MM.1S (cell line): ENCODE results near the gene ZKSCAN1.
"Not testable (repeated sequence)": the region's sequence is repeated elsewhere in the genome, so short reads cannot be mapped to it uniquely, and the experiment has no call there.

Experiments used
- EZH2 ChIP-seq: fragments of 300-600 bp; sonication (generic); optimal IDR thresholded peaks from 2 replicates; pipeline ENCODE3; 2017; ENCODE audit warnings: low read depth, mild to moderate bottlenecking, antibody characterized with exemption, low read length, mixed read lengths
- EZH2phosphoT487 ChIP-seq: fragments of 300-600 bp; sonication (generic); IDR thresholded peaks from 2 replicates; pipeline ENCODE4 v1.6.1; 2018; ENCODE audit warnings: antibody characterized with exemption, low read length
- TF ChIP-seq, protein P1 (sequence below): fragments of 300-600 bp; sonication (generic); IDR thresholded peaks from 2 replicates; pipeline ENCODE4 v1.5.1; 2016; ENCODE audit warnings: antibody characterized with exemption, low read length, mixed read lengths

DNA sequence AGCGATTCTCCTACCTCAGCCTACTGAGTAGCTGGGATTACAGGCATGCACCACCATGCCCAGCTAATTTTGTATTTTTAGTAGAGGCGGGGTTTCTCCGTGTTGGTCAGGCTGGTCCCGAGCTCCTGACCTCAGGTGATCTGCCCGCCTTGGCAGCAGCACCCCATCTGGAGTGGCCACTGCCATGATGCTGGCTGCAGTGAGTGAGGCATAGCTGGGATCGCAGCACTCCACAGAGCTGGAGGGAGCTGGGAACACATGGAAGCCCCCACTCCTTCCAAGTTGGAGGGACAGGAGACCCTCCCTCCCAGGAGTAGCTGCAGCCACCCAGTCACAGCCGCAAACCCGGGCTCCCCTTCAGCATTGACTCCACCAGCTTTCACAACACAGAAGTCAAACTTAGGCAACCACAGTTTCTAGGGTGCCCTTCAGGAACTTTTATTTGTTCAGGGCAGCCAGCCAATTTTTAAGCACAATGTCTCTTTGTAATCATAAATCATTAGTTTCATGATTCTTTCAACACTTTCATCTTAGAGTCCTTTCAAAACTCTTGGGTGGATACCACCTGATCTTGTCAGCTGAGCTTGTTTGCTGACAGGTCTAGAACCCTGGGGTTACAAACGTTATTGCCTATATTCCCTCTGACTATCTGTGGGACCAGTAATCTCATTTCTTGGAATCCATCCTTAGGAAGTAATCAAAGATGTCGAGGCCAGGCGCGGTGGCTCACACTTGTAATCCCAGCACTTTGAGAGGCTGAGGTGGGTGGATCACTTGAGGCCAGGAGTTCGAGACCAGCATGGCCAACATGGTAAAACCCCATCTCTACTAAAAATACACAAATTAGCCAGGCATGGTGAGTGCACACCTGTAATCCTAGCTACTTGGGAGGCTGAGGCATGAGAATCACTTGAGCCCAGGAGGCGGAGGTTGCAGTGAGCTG lies 2.7 kb upstream of the ZKSCAN1 start:
- TF ChIP-seq, protein P1, sequence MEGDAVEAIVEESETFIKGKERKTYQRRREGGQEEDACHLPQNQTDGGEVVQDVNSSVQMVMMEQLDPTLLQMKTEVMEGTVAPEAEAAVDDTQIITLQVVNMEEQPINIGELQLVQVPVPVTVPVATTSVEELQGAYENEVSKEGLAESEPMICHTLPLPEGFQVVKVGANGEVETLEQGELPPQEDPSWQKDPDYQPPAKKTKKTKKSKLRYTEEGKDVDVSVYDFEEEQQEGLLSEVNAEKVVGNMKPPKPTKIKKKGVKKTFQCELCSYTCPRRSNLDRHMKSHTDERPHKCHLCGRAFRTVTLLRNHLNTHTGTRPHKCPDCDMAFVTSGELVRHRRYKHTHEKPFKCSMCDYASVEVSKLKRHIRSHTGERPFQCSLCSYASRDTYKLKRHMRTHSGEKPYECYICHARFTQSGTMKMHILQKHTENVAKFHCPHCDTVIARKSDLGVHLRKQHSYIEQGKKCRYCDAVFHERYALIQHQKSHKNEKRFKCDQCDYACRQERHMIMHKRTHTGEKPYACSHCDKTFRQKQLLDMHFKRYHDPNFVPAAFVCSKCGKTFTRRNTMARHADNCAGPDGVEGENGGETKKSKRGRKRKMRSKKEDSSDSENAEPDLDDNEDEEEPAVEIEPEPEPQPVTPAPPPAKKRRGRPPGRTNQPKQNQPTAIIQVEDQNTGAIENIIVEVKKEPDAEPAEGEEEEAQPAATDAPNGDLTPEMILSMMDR: not testable (repeated sequence)
- not testable (repeated sequence) for TF ChIP-seq EZH2phosphoT487, EZH2
